Activated CD4-positive, alpha-beta T cell treated with anti-CD3 and anti-CD28 coated beads, Interleukin-2, Interleukin-6, amounts not matched to agents 100 ng/mL and 50 ng/mL, durations not matched to agents 16 hours and 8 hours (primary cell): Measurements from ENCODE around the gene MCRIP2.

Experiments used
- DNase-seq: peaks from one replicate; pipeline ENCODE4 v3.0.0-alpha.2; 2020

The MCRIP2 gene

GRCh38 chr16:633336-634050 is 8.1 kb upstream of the MCRIP2 start:
- no peak for DNase-seq

GRCh38 chr16:634051-634670 is 7.5 kb upstream of the MCRIP2 start:
- DNase-seq = no peak

- DNase-seq = no peak
Measured at GRCh38 chr16:634996-635395, 6.6 kb upstream of the MCRIP2 start.

- DNase-seq = no peak
Measured at GRCh38 chr16:635573-636205, 5.9 kb upstream of the MCRIP2 start.

GRCh38 chr16:636206-637080 is 5.2 kb upstream of the MCRIP2 start, which contains the start of gene METTL26:
Gene METTL26 (minus strand): TSS chr16:636305. CDS start chr16:636290, 15 bp downstream.
- DNase-seq = peak; percentile 96

GRCh38 chr16:637081-638018 is 4.3 kb upstream of the MCRIP2 start:
- DNase-seq = peak; percentile 95

- DNase-seq = no peak
Measured at GRCh38 chr16:638034-638543, 3.5 kb upstream of the MCRIP2 start.

GRCh38 chr16:638836-639235 is 2.8 kb upstream of the MCRIP2 start:
- no peak for DNase-seq

- no peak for DNase-seq
Measured at GRCh38 chr16:640614-641013, 1.0 kb upstream of the MCRIP2 start.

GRCh38 chr16:642189-643049 is 791 bp downstream of the MCRIP2 start:
- peak; percentile 54 for DNase-seq

GRCh38 chr16:643050-643368 is 1.4 kb downstream of the MCRIP2 start:
- DNase-seq = no peak

- DNase-seq = no peak
Measured at GRCh38 chr16:644556-644955, 2.9 kb downstream of the MCRIP2 start.

GRCh38 chr16:645852-646678 is 4.4 kb downstream of the MCRIP2 start:
- no peak for DNase-seq

- DNase-seq = no peak
Measured at GRCh38 chr16:646679-647172, 5.1 kb downstream of the MCRIP2 start.

- DNase-seq = no peak
Measured at GRCh38 chr16:647173-647902, 5.7 kb downstream of the MCRIP2 start.

GRCh38 chr16:648071-648780 is 6.6 kb downstream of the MCRIP2 start:
- DNase-seq = peak; percentile 75

GRCh38 chr16:648781-649589 is 7.4 kb downstream of the MCRIP2 start, which contains the start of gene WDR90:
Gene WDR90 (plus strand): TSS chr16:649365. CDS start chr16:649417, 52 bp downstream.
- peak; percentile 97 for DNase-seq
